NOMO-1 treated with dmso at 0.1 percent for 144 hours (cell line): ENCODE data around the gene FAM78B.

Source experiments
- DNase-seq: peaks from one replicate; lab custom pipeline; 2025; ENCODE audit not compliant: unreplicated experiment; lab: John Stamatoyannopoulos, UW

FAM78B gene

DNA sequence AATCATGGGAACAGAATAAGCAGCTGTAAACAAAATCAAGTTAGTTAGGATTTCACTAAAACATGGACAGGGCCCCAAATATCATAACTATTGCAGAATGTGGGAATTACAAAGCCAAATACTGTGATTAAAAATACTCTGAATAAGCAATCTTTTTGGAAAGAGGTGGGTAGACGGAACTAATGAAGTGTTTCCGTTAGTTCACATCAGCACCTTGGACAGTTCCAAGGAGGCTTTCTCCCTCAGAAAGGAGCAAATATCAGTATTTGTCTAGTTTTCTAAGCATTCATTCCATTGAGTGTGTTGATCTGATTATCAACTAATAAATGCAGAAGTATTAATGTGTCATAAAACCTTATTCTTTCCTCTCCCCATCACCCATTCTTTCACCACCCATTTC, 97.4 kb downstream of the FAM78B start:
- DNase-seq: no peak

DNA sequence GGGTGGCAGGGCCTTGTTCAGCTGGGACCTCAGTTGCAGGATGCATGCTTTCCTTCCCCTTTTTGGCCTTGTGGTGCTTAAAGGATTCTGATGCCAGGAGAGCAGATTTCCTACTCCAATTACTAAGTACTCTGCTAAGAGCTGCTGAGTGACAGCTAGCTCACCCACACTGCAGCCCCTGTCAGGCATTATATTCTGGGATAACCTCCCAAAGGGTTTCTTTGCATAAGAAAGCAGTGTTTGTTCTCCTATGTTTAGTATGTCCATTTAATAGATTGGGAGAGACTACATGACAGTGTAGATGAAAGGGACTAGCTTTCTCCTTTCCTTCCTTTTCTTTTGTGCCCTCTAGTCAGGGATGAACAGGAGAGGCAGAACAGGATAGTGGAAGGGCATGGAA, 100.7 kb downstream of the FAM78B start:
- no peak for DNase-seq

DNA sequence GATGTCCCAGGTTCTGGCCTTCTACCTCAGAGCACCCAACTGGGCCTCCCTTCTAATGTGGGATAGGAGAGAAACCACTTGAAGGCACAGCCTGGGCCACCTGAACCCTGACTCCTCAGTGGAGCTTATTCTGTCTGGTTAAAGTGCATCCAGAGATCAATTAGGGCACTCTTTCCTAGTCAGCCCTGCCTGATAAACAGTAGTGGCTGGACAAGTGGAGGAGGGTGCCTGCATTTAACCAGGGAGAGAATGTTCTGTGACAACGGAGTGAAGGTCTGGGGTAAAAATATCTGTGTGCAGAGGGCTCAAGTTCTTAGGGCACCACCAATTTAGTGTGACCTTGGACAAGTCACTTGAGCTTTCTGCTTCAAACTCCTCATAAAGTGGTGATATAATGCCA, 101.8 kb downstream of the FAM78B start:
- DNase-seq: no peak

DNA sequence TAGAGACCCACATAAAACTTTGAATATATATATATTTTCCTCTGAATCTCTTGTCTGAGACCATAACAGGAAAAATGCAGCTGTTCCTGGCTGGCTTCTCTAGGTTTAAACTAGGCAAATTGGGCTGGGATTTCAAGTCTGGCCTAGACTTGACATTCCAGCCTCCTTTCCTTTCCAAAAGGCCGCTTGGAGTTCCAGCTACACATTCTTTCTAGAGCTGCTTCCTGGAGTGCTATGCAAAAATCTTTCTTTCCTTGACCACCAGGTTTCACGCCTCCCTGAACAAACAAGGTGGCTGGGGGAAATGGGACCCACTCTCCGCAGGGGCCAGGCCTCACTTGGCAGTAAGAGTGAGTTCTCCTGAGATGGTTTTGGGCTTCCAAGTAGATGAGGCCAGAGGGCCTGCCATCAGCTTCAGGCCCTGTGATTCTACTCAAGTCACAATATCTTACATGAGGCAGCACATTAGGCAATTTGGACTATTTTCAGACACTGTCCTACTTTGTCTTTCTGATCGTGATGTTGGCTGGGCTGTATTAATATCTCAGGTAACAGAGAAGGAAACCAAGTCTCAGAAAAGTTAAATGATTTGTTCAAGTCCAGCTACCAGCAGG, 102.4 kb downstream of the FAM78B start:
- DNase-seq: no peak

DNA sequence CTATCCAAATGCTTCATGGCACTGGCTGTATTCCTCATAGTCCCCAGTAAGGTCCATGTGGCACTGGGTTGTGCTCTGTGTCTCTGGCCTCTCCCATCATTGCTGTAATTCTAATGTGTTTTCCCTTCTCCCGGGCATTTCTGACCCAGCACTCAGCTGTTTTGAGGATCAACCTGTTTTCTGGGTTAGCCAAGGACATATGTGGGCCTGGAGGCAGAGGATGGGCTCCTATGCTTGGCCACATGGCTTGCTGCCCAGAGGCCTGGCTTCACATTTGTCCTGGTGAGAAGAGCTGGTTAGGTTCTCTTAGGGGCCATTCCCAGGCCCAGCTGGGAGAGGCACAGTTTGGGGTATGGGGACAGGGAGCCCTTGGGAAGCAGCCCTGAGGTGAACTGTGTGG, 103.1 kb downstream of the FAM78B start:
- no peak for DNase-seq

DNA sequence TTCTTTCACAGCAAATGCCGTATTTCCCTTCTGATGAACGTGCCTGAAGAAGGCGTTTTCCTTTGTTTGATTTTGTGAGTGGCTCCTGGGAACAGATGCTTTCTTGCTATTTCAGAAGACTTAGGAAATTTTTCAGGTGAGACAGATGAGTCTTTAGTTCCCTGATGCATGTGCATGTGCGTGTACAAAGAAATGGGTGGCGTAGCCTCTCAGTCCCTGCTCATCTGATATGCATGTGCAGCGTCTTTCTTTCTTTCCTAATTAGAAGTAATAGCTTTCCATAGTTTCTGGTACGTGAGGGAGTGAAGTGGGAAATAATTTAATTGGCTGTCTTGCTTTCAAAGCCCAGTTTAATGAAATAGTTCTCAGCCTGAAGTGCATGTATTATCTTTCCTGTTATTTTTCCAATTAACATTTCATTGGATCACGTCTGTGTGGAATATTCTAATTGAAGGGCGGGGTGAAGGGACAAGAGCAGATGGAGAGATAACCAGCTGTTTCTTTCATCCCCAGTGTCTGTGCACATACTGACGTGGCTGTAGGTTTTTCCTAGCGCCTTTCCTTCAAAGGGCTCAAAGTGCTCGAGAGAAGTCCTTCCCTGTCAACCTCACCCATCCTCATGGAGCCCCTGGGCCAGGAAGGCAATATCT, 104.3 kb downstream of the FAM78B start:
- no peak for DNase-seq

DNA sequence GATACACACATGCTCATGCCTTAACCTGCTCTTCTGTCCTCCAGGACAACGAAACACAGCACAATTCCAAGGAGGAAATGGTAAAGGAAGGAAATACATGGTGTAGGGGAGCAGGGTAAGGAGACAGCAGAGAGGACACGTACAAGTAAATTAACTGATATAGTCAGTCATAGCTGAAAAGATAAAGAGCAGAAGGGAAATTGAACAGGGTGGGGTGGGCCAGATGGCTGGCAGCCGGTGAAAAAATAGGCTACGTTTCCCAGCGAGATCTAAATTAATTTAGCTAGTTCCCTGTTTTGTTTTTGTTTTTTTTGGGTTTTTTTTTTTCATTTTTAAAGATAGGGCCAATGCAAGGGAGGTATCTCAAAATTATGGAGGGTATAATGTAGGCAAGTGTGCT, 109.2 kb downstream of the FAM78B start:
- no peak for DNase-seq

DNA sequence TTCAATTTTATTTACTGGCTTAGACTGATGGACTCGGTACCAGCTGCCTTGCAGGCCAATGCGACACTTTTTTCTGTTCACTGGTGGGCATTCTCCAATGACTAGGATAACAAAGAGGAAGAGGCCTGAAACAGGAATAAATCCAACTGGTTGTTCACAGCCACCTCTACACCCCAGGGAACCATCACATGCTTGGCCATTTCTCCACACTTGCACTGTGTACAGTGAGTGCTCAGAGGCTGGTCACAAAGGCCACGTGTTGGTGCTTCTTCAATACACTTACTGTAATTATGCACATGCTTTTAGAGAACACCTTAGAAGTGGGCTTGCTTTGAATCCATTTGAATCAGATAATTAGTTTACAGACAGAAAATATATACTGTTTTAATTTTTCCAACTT, 113.4 kb downstream of the FAM78B start:
- DNase-seq: no peak

DNA sequence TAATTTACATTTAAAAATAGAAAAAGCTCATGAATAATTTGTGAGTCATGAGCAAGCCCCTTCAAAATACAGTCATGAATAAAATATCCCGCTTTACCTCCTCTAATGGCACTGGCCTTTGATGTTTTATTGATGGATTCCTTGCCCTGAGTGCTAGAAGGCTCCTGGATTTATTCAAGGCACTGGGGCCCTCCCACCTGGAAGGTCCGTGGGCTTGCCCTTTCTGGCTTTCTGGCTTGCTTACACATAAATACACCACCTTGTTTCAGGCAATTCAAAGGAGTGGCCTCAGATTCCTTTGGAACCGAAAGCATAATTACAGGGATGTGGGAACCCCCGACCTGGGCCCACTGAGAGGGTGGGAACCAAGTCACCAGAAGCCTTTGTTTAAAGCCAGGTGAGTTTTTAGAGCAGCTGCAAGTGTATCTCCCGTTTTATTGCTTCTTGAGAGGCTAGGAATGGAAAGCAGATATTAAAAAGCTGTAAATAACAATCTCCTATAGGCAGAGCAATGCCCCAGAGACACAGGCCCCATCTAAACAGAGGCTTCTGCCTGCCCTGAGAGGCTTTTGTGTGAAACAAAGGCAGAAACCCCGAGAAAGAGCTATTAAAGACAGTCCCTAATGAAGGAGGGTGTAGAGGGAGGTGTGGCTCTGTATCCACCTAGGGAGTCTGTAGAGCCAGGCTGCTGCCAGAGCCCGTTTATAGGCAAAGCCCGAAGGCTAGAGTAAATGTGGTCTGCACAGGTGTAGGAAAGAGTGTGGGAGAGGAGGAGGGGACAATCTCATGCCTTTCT, 126.4 kb downstream of the FAM78B start:
- DNase-seq: no peak

DNA sequence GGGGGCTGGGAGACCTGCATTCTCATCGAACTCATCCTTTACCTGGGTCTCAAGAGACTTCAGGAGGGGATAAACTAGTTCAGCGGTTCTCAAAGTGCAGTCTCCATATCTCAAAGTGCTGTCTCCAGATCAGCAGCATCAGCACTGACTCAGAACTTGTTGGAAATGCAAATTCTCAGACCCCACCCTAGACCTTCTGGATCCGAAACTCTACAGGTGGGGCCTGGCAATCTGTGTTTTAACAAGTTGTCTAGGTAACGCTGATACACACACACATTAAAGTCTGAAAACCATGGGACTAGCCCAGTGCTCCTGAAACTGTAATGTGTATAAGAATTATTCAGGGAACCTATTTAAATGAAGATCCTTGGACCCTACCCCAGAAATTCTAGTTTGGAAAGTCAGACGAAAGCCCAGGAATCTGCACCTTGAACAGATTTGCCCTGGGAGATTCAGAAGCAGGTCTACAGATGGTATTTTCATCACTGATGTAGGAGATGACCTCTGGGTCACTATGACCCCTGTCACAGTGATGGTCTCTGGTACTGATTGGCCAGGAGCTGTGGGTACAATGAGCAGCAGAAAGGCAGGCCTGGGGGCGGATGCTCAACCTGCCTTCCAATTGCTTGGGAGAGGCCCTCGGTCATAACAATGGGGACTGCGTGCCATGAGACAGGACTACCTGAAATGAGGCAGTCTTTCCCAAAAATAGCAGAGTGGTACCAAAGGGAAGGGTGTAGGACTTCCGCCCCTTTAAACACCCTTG, 127.2 kb downstream of the FAM78B start:
- no peak for DNase-seq

DNA sequence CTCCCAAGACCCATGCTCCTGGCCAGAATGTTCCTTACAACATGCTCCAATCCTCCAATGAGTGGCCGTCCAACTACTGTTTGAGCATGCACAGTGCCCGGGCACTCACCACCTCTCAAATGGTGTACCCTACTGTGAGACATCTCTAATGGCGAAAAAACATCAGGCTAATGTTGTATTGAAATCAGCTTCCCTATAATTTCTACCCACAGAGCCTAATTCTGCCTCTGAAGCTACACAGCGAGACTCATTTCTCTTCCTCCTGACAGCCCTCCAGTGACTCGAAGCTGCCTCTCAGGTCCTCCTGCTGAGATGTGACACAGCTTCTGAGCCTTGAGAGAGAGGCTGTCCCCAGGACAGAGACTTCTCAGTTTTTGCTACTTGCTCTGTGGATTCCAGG, 130.7 kb downstream of the FAM78B start:
- no peak for DNase-seq

DNA sequence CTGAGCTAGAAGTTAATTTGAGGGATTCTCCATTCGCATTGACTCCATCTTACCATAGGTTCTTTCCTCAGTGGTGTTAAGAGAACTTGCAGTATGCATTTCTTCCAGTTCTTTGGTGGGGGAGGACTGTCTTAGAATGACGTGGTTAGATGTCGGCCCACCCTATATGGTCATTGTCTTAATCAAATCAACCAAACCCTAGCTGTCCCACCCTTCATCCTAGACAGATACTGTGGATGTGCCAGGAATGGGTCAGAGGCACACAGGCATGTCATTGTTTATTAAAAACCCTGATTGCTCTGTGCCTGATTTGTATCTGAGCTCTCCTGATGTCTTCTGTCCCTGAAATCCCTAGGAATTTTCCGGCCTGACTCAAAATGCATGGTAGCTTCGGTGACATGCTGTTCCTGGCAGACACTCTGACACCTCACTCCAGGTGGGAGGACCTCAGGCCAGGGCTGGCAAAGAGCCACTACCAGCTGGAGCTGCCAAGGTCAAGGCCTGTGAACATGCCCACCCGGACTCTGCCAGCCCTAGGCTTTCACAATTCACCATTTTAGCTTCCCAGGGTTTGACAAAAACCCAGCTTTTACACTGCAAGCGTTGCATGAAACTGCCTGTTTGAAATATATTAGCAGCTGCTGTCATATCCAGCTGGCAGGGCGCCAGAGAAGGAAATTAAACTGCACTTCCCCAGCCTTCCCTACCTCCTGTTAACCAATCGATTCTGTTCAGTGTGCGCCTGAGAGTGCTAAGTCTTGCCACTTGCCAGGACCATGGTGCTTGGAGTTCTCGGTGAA, 134.0 kb downstream of the FAM78B start:
- no peak for DNase-seq

DNA sequence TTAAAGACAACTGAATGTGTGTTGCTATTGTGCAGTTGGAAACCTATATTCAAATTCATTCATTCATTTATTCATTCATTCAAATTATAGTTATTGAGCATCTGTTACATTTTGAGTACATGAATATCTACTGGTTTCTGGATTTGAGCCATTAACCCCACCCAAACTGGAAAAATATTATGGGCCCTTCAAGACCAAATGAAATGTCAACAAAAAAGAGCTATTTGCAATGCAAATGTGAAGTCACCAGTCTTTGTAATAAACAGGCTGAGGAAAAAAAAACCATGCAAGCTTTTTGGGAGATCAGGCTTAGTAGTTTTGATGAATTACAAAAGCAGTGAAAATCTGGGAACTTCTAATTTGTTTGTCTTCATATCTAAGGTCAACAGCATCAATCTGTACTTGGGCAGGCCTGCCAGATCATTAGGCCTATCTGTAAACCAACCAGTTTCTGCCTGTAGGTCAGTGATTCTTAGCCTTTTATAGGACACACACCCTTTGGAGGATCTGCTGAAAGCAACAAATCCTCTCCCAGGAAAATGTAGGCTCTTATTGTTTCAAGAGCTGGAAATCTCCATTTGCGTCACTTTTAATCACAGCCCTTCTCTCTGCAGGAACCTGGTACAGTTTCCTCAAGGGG, 134.7 kb downstream of the FAM78B start:
- no peak for DNase-seq

DNA sequence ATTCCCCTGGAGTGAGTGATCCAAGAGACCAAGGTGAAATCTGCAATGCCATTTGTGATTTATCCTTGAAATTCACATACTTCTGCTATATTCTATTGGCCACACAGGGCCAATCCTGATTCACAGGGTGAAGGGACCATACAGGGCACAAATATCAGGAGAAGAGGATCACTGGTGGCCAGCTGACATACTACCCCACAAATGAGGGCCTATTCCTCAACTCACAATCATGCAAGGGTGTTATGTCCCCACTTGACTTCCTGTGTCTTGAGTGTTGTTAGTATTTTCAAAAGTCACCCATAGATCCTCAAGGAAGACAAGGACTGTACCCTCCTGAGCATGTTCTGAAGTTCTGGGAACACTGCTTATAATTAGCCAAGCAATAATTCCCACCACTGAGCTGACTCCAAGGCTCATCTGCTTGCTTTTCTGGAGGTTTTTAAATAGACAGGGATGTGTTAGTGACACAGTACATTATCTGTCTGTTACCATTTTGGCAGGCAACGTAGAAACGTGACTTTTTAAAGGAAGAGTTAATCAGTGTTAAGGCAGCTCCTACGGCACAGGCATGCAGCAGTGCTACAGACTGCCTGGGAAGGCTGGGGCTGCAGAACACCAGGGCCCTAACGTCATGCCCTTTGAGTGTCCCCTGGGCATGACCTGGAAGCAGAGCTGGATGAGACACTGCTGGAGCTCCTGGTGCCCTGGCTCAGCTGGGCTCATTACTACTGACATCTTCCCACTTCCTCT, 137.4 kb downstream of the FAM78B start:
- DNase-seq: no peak

DNA sequence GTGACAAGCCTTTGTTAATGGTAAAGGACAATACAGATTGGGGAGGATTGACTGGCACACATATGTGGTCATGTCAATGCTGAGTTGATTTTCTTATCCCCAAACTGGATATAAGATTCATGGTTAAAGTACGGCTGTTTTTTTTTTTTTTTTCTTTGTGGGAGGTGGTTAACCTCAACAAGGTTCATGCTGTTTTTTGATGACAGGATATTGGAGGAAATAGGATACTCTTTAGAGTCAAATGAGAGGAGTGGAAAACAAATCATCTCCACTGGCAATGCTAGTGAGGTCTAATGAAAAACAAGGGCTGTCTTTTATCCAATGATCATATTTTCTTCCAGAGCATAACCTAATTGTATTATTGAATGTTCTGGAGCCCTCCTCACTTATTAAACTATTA, 140.2 kb downstream of the FAM78B start:
- no peak for DNase-seq

DNA sequence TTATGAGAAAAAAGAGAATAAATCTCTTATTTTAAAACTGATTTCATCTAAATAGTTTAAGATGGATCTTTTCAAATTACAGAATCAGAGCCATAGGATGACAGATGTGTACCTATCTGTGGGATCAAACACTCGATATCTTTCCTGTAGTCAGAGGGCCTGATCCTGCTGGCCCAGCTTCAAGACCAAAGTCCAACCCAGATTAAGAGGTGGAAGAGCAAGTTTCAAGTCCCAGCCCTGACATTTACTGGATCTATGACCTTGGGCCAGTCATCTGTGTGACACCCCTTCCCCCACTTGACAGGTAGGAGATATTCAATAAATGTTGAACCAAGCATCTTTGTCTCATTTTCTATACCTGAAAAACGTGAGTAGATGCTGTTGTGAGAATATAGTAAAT, 140.7 kb downstream of the FAM78B start:
- DNase-seq: no peak

DNA sequence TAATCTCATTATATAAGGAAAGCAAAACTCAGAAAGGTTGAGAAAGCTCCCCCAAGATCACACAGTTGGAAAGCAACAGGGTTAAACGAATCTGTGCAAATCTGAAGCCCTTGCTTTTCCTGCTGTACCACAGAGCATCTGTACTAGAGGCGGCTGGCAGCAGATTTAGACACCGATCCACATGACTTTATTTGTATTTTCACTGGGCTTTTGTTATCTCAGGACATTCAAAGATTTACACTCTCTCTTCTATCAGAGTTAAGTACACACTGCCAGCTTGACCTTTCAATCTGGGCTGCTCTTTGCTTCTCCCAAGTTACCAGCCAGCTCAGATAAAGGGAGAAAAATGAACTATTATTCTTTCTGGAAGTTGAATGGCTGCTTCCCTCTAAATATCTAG, 146.6 kb downstream of the FAM78B start:
- no peak for DNase-seq
